HepG2 (cell line): ENCODE measurements around the gene TBC1D14. TPM values are rescaled to one million over a fixed set of nuclear protein-coding genes. Genes with fewer than 3 reads are reported as not detected.
A peak's percentile ranks its signal among the peaks of the same experiment; 100 is the strongest.

Source experiments
- DRAP1 ChIP-seq: IDR thresholded peaks from 2 replicates; pipeline ENCODE4 v1.6.1; 2016; ENCODE audit warnings: missing genetic modification reagents, missing compliant biosample characterization
- ELF1 ChIP-seq: sonication (generic); formaldehyde crosslinking; IDR thresholded peaks from 2 replicates; pipeline ENCODE4 v1.4.0; 2020; ENCODE audit warnings: missing genetic modification reagents
- ETV6 ChIP-seq: sonication (generic); formaldehyde crosslinking; conservative IDR thresholded peaks from 2 replicates; pipeline ENCODE4 v1.4.0; 2020; ENCODE audit warnings: missing genetic modification reagents
- FOXK1 ChIP-seq: sonication (generic); formaldehyde crosslinking; IDR thresholded peaks from 2 replicates; pipeline ENCODE4 v1.4.0; 2020; ENCODE audit warnings: low read depth, missing genetic modification reagents, borderline replicate concordance
- HNRNPUL1 ChIP-seq: fragments of 200-400 bp; formaldehyde crosslinking; IDR thresholded peaks from 2 replicates; pipeline ENCODE4 v1.6.1; 2017; ENCODE audit warnings: low read depth, mild to moderate bottlenecking, low read length, moderate library complexity
- HOXA7 ChIP-seq: sonication (generic); formaldehyde crosslinking; IDR thresholded peaks from 2 replicates; pipeline ENCODE4 v1.8.1; 2022; ENCODE audit warnings: mild to moderate bottlenecking, missing genetic modification reagents, moderate library complexity
- KDM1A ChIP-seq: IDR thresholded peaks from 2 replicates; pipeline ENCODE4 v1.6.1; 2016; ENCODE audit warnings: missing compliant biosample characterization
- KLF12 ChIP-seq: sonication (generic); formaldehyde crosslinking; IDR thresholded peaks from 2 replicates; pipeline ENCODE4 v1.4.0; 2020; ENCODE audit warnings: missing genetic modification reagents, borderline replicate concordance
- KLF13 ChIP-seq: sonication (generic); formaldehyde crosslinking; IDR thresholded peaks from 2 replicates; pipeline ENCODE4 v1.4.0; 2020; ENCODE audit warnings: mild to moderate bottlenecking, missing genetic modification reagents
- KMT2A ChIP-seq: sonication (generic); formaldehyde crosslinking; IDR thresholded peaks from 2 replicates; pipeline ENCODE4 v1.4.0; 2020; ENCODE audit warnings: missing genetic modification reagents
- KMT2B ChIP-seq: IDR thresholded peaks from 2 replicates; pipeline ENCODE4 v1.6.1; 2016; ENCODE audit warnings: missing genetic modification reagents, missing compliant biosample characterization
- PCBP1 ChIP-seq: fragments of 200-400 bp; formaldehyde crosslinking; IDR thresholded peaks from 2 replicates; pipeline ENCODE4 v1.6.1; 2017; ENCODE audit warnings: mild to moderate bottlenecking, low read depth, low read length, borderline replicate concordance
- PHF21A ChIP-seq: sonication (generic); formaldehyde crosslinking; IDR thresholded peaks from 2 replicates; pipeline ENCODE4 v1.5.0; 2020; ENCODE audit warnings: mild to moderate bottlenecking, missing genetic modification reagents
- SNAPC5 ChIP-seq: sonication (generic); formaldehyde crosslinking; IDR thresholded peaks from 2 replicates; pipeline ENCODE4 v1.8.1; 2023; ENCODE audit warnings: mild to moderate bottlenecking, missing genetic modification reagents, borderline replicate concordance
- SOX13 ChIP-seq, 3 experiments: fragments of 450-650 bp in 1 of 3; sonication (generic) in 1 of 3; formaldehyde crosslinking in 1 of 3; IDR thresholded peaks in 2 of 3; conservative IDR thresholded peaks in 1 of 3; 2 replicates each; pipeline versions ENCODE4 v1.5.0 to v1.6.1; 2016 to 2020; ENCODE audit warnings: antibody characterized with exemption in 1 of 3, mild to moderate bottlenecking in 1 of 3, missing compliant biosample characterization in 1 of 3, missing genetic modification reagents in 1 of 3, moderate library complexity in 1 of 3
- SRSF1 ChIP-seq: fragments of 200-400 bp; formaldehyde crosslinking; optimal IDR thresholded peaks from 2 replicates; pipeline ENCODE3; 2017; ENCODE audit warnings: mild to moderate bottlenecking, low read depth, low read length, moderate library complexity
- STAG1 ChIP-seq: sonication (generic); formaldehyde crosslinking; IDR thresholded peaks from 2 replicates; pipeline ENCODE4 v1.4.0; 2020; ENCODE audit warnings: missing genetic modification reagents
- ZBTB42 ChIP-seq: sonication (generic); formaldehyde crosslinking; IDR thresholded peaks from 2 replicates; pipeline ENCODE4 v1.5.0; 2020; ENCODE audit warnings: mild to moderate bottlenecking, missing genetic modification reagents
- ZNF367 ChIP-seq: sonication (generic); formaldehyde crosslinking; IDR thresholded peaks from 2 replicates; pipeline ENCODE4 v1.4.0; 2020; ENCODE audit warnings: missing genetic modification reagents, borderline replicate concordance
- ZNF460 ChIP-seq: sonication (generic); formaldehyde crosslinking; IDR thresholded peaks from 2 replicates; pipeline ENCODE4 v1.5.1; 2020; ENCODE audit warnings: missing genetic modification reagents, mild to moderate bottlenecking, borderline replicate concordance
- ZNF569 ChIP-seq: sonication (generic); formaldehyde crosslinking; IDR thresholded peaks from 2 replicates; pipeline ENCODE4 v1.5.0; 2020; ENCODE audit warnings: mild to moderate bottlenecking, missing genetic modification reagents, moderate library complexity, borderline replicate concordance
- polyA plus RNA-seq, 8 experiments: library from polyadenylated mRNA; depleted of rRNA in 3 of 8; stranded (reverse) in 7 of 8; unstranded in 1 of 8; fragments of >200 nt; fragmentation: Illumina TruSeq in 4 of 8; extraction: Trizol in 4 of 8; gene quantifications; 2 replicates each; pipeline versions ENCODE4 v1.2.1 to v1.2.3, GENCODE V29; 2011 to 2016; ENCODE audit warnings: low read depth in 4 of 8, missing spikeins in 1 of 8, mixed read lengths in 1 of 8; ENCODE audit not compliant: insufficient read depth in 1 of 8
- total RNA-seq, 5 experiments: library from RNA; depleted of rRNA; stranded (reverse); fragments of >200 nt; fragmentation: Illumina TruSeq; extraction: Trizol; gene quantifications; 2 replicates each; pipeline ENCODE4 v1.2.3, GENCODE V29; 2016; ENCODE audit warnings: low read depth in 1 of 5
- TF ChIP-seq, protein P1 (sequence below): sonication (generic); formaldehyde crosslinking; IDR thresholded peaks from 2 replicates; pipeline ENCODE4 v1.8.0; 2022; ENCODE audit warnings: low read depth, missing genetic modification reagents
- TF ChIP-seq, protein P2 (sequence below): sonication (generic); formaldehyde crosslinking; IDR thresholded peaks from 2 replicates; pipeline ENCODE4 v1.5.0; 2020; ENCODE audit warnings: mild to moderate bottlenecking, missing genetic modification reagents, borderline replicate concordance

The TBC1D14 gene
- total and polyA plus RNA-seq, 2 of the 13 experiments (the other 11 are each of a cell fraction or from before 2014, with no cell fraction given), result 29.5 to 46.5 TPM

DNA sequence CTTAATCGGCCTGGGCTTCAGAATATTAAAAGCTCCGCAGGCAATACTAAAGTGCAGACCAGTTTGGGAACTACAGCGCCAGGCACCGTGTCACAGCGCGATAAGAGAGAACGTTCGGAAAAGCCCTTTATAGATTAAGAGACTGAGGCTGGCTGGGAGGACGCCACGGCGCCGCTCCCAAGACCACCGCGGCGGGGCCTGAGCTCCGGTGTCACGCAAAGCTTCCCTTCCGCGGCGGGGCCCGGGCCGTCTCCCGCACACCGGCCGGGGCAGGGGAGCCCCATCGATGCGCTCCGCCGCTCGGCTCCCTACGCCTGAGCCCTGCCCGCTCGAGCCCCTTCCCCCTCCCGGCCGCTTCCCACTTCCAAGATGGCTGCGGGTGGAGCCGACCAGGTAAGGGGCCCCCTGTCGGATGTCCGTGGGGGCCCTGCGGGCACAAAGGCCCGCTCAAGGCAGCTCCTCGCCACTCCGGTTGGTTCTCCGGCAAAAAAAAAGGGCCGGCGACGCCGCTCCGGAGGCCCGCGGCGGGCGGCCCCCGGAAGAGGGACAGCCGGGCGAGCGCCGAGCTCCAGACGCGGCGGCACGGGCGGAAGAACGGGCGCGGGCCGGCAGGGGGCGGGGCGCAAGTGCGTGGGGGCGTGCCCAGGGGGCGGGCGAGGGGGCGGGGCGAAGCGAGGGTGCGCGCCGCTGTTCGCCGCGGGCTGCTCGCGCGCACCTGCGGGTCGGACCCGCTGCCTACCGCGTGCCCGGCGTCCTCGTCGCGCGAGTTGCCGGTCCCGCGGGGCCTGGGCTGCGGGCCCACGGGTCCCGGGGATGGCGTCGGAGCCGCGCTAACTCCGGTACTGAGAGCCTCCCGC is at the start of gene TBC1D14 (continued):
- TF ChIP-seq ZBTB42 (CRISPR knock-in tag) (peak; percentile 75), STAG1 (CRISPR knock-in tag) (no peak; the same call in 1 of the 2 replicates), ZNF460 (CRISPR knock-in tag) (no peak), KLF13 (CRISPR knock-in tag) (no peak), FOXK1 (peak; percentile 40; the same call in 1 of the 2 replicates), HOXA7 (CRISPR knock-in tag) (no peak), SOX13 (IDR thresholded peaks at IDR 0.05) (no peak), SOX13 (CRISPR knock-in tag; conservative IDR thresholded peaks at IDR 0.05 in 1 of 2, IDR thresholded peaks at IDR 0.05 in 1 of 2) (peak in 1 of 2 experiments; percentile 31; a peak in 1 of 4 replicates), ETV6 (CRISPR knock-in tag) (peak; percentile 27; the same call in 1 of the 2 replicates), PHF21A (CRISPR knock-in tag) (peak; percentile 66), PCBP1 (0 out of 2 replicates have a peak, but pooled peaks have one; percentile 54), SNAPC5 (CRISPR knock-in tag) (peak; percentile 65; the same call in 1 of the 2 replicates), ELF1 (CRISPR knock-in tag) (peak; percentile 76), KDM1A (CRISPR knock-in tag) (no peak), KLF12 (CRISPR knock-in tag) (peak; percentile 75), ZNF569 (CRISPR knock-in tag) (no peak), SRSF1 (peak; percentile 91), KMT2B (peak; percentile 73), HNRNPUL1 (0 out of 2 replicates have a peak, but pooled peaks have one; percentile 44), DRAP1 (CRISPR knock-in tag) (0 out of 2 replicates have a peak, but pooled peaks have one; percentile 21), KMT2A (CRISPR knock-in tag) (peak; percentile 73; the same call in 1 of the 2 replicates), ZNF367 (CRISPR knock-in tag) (no peak)
- TF ChIP-seq, protein P1, sequence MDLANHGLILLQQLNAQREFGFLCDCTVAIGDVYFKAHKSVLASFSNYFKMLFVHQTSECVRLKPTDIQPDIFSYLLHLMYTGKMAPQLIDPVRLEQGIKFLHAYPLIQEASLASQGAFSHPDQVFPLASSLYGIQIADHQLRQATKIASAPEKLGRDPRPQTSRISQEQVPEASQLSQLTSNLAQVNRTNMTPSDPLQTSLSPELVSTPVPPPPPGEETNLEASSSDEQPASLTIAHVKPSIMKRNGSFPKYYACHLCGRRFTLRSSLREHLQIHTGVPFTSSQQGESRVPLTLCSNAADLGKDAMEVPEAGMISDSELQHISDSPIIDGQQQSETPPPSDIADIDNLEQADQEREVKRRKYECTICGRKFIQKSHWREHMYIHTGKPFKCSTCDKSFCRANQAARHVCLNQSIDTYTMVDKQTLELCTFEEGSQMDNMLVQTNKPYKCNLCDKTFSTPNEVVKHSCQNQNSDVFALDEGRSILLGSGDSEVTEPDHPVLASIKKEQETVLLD (CRISPR knock-in tag), result 0 out of 2 replicates have a peak, but pooled peaks have one; percentile 20
- TF ChIP-seq, protein P2, sequence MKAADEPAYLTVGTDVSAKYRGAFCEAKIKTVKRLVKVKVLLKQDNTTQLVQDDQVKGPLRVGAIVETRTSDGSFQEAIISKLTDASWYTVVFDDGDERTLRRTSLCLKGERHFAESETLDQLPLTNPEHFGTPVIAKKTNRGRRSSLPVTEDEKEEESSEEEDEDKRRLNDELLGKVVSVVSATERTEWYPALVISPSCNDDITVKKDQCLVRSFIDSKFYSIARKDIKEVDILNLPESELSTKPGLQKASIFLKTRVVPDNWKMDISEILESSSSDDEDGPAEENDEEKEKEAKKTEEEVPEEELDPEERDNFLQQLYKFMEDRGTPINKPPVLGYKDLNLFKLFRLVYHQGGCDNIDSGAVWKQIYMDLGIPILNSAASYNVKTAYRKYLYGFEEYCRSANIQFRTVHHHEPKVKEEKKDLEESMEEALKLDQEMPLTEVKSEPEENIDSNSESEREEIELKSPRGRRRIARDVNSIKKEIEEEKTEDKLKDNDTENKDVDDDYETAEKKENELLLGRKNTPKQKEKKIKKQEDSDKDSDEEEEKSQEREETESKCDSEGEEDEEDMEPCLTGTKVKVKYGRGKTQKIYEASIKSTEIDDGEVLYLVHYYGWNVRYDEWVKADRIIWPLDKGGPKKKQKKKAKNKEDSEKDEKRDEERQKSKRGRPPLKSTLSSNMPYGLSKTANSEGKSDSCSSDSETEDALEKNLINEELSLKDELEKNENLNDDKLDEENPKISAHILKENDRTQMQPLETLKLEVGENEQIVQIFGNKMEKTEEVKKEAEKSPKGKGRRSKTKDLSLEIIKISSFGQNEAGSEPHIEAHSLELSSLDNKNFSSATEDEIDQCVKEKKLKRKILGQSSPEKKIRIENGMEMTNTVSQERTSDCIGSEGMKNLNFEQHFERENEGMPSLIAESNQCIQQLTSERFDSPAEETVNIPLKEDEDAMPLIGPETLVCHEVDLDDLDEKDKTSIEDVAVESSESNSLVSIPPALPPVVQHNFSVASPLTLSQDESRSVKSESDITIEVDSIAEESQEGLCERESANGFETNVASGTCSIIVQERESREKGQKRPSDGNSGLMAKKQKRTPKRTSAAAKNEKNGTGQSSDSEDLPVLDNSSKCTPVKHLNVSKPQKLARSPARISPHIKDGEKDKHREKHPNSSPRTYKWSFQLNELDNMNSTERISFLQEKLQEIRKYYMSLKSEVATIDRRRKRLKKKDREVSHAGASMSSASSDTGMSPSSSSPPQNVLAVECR (CRISPR knock-in tag), result peak; percentile 80; the same call in 1 of the 2 replicates
